Parathyroid adenoma (tissue), 2 donors: ENCODE data around the gene IGF1.

Experiments used
- H2AFZ ChIP-seq: fragments of 300-600 bp; sonication (generic); one replicate; pipeline ENCODE4 v1.7.0; 2017; ENCODE audit warnings: antibody characterized with exemption, mild to moderate bottlenecking
- H3K27ac ChIP-seq: fragments of 300-600 bp; sonication (generic); one replicate; pipeline ENCODE4 v1.7.0; 2017
- H3K27me3 ChIP-seq: fragments of 300-600 bp; sonication (generic); one replicate; pipeline ENCODE4 v1.7.0; 2017; ENCODE audit warnings: low read length; ENCODE audit not compliant: control insufficient read depth, insufficient read depth
- H3K36me3 ChIP-seq: fragments of 300-600 bp; sonication (generic); one replicate; pipeline ENCODE4 v1.7.0; 2017; ENCODE audit warnings: low read length; ENCODE audit not compliant: control insufficient read depth, insufficient read depth
- H3K4me1 ChIP-seq: fragments of 300-600 bp; sonication (generic); one replicate; pipeline ENCODE4 v1.7.0; 2017; ENCODE audit warnings: control low read depth
- H3K4me2 ChIP-seq: fragments of 300-600 bp; sonication (generic); one replicate; pipeline ENCODE4 v1.7.0; 2017; ENCODE audit warnings: low read length
- H3K4me3 ChIP-seq: fragments of 300-600 bp; sonication (generic); one replicate; pipeline ENCODE4 v1.7.0; 2017; ENCODE audit warnings: low read depth, low read length
- H3K79me2 ChIP-seq: fragments of 300-600 bp; sonication (generic); one replicate; pipeline ENCODE4 v1.7.0; 2017; ENCODE audit warnings: control low read depth
- H3K9ac ChIP-seq: fragments of 300-600 bp; sonication (generic); one replicate; pipeline ENCODE4 v1.7.0; 2017; ENCODE audit warnings: mild to moderate bottlenecking
- H3K9me3 ChIP-seq: fragments of 300-600 bp; sonication (generic); one replicate; pipeline ENCODE4 v1.7.0; 2017; ENCODE audit warnings: low read length; ENCODE audit not compliant: control insufficient read depth
- TF ChIP-seq, protein P1 (sequence below): fragments of 300-600 bp; sonication (generic); IDR thresholded peaks from one replicate; pipeline ENCODE4 v1.7.0; 2017; ENCODE audit warnings: antibody characterized with exemption, mild to moderate bottlenecking
- donor health status: primary hyperparathyroidism.

The IGF1 gene

DNA sequence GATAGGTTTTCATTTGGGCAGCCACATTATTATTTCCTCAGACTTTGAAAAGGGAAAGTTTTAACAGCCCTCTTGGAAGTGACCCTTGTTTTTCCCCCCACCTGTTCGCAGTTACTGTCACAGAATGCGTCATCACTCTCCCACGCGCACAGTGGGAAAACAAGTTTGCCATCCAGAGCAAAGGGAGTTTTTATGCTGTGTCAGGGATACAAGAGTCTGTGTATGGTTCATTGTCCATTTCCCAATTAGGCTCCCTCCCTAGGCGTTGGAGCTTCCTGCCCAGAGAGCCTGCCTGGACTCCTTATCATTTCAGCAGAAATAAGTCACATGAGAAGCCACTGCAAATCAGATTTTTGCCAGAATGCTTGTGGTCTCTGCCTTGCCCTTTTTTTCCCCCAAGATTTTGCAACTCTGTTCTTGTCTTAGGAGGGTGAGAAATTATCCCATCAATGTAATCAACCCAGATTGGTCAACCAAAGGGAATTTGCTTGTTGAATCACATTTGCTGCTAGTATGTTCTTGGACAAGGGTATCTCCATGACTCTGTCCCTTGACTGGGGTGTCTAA, 104.1 kb downstream of the IGF1 start:
- TF ChIP-seq, protein P1, sequence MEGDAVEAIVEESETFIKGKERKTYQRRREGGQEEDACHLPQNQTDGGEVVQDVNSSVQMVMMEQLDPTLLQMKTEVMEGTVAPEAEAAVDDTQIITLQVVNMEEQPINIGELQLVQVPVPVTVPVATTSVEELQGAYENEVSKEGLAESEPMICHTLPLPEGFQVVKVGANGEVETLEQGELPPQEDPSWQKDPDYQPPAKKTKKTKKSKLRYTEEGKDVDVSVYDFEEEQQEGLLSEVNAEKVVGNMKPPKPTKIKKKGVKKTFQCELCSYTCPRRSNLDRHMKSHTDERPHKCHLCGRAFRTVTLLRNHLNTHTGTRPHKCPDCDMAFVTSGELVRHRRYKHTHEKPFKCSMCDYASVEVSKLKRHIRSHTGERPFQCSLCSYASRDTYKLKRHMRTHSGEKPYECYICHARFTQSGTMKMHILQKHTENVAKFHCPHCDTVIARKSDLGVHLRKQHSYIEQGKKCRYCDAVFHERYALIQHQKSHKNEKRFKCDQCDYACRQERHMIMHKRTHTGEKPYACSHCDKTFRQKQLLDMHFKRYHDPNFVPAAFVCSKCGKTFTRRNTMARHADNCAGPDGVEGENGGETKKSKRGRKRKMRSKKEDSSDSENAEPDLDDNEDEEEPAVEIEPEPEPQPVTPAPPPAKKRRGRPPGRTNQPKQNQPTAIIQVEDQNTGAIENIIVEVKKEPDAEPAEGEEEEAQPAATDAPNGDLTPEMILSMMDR: no peak
- Histone ChIP-seq H3K27me3 (no peaks in the 10 kb centered on the region), H3K4me3 (no peak overlapping the region), H3K9ac (no peak overlapping the region), H2AFZ (no peak overlapping the region), H3K4me1 (no peaks in the 10 kb centered on the region), H3K79me2 (no peaks in the 10 kb centered on the region), H3K36me3 (no peaks in the 10 kb centered on the region), H3K4me2 (no peak overlapping the region), H3K27ac (no peak overlapping the region), H3K9me3 (peaks cover 3% of the 10 kb centered on the region)

DNA sequence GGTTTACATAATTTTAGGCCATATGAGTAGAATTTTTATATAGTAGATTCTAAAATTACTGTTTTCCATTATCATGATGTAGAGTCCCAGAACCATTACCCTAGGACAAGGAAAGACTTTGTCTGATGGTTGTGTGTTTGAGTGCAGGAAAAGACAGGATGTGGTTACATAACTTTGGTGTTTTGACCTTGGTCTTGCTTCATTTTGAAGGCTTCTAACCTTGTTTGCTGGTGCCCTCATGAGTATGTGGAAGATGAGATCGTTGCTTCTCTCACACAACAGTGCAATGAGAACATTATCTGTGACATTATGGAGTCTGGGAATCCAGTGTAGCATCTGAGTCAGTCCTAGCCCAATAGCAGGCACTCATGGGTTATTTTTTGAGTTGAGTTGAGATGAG, 106.2 kb downstream of the IGF1 start:
- Histone ChIP-seq H3K27me3 (no peaks in the 10 kb centered on the region), H3K9ac (no peak overlapping the region), H3K79me2 (no peaks in the 10 kb centered on the region), H3K4me1 (no peaks in the 10 kb centered on the region), H3K4me2 (no peak overlapping the region), H3K27ac (no peak overlapping the region), H3K36me3 (no peaks in the 10 kb centered on the region), H3K9me3 (peaks cover 3% of the 10 kb centered on the region), H3K4me3 (no peak overlapping the region), H2AFZ (no peak overlapping the region)
- TF ChIP-seq, protein P1: no peak

DNA sequence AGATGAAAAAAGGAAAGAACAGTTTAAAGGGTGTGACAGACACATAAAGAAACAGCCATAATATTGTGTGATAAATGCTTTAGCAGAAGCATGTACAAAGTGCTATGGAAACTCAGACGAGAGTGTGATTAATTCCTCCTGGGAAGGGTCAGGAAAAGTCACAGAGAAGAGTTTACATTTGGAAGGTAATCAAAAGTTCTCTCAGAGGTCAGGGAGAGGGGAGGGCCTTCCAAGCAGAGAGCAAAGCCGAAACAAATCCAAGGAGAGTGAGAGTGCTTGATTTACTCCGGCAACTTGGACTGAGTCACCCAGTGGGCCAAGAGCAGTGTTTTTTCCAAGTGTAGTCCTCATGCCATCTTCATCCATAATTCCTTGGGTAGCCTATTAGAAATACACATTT, 108.3 kb downstream of the IGF1 start:
- Histone ChIP-seq H3K27ac (no peak overlapping the region), H3K4me3 (no peak overlapping the region), H3K27me3 (no peaks in the 10 kb centered on the region), H3K4me1 (no peaks in the 10 kb centered on the region), H3K36me3 (no peaks in the 10 kb centered on the region), H3K79me2 (no peaks in the 10 kb centered on the region), H3K9ac (no peak overlapping the region), H2AFZ (no peak overlapping the region), H3K9me3 (peaks cover 3% of the 10 kb centered on the region), H3K4me2 (no peak overlapping the region)
- TF ChIP-seq, protein P1: no peak

DNA sequence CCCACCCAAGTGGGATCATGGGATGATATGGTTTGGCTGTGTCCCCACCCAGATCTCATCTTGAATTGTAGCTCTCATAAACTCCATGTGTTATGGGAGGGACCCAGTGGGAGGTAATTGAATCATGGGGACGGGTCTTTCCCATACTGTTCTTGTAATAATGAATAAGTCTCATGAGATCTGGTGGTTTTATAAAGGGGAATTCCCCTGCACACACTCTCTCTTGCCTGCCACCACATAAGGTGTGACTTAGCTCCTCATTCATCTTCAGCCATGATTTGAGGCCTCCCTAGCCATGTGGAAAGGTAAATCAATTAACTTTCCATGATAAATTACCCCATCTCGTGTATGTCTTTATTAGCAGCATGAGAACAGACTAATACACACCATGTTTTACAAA, 109.2 kb downstream of the IGF1 start:
- Histone ChIP-seq H3K79me2 (no peaks in the 10 kb centered on the region), H3K9ac (no peak overlapping the region), H3K27ac (no peak overlapping the region), H2AFZ (no peak overlapping the region), H3K4me1 (no peaks in the 10 kb centered on the region), H3K9me3 (peaks cover 3% of the 10 kb centered on the region), H3K4me2 (no peak overlapping the region), H3K36me3 (no peaks in the 10 kb centered on the region), H3K27me3 (no peaks in the 10 kb centered on the region), H3K4me3 (no peak overlapping the region)
- TF ChIP-seq, protein P1: no peak

DNA sequence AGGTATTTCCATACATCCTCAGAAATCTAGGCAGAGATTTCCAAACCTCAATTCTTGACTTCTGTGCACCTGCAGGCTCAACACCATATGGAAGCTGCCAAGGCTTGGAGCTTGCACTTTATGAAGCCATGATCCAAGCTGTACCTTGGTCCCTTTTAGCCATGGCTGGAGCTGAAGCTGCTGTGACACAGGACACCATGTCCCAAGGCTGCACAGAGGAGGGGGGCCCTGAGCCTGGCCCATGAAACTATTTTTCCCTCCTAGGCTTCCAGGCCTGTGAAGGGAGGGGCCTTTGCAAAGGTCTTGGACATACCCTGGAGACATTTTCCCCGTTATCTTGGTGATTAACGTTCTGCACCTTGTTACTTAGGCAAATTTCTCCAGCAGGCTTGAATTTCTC, 110.5 kb downstream of the IGF1 start:
- H3K4me3 ChIP-seq: no peak overlapping the region
- H3K27ac ChIP-seq: no peak overlapping the region
- TF ChIP-seq, protein P1: no peak
- H3K79me2 ChIP-seq: no peaks in the 10 kb centered on the region
- no peak overlapping the region for H2AFZ ChIP-seq
- H3K9ac ChIP-seq: no peak overlapping the region
- no peaks in the 10 kb centered on the region for H3K9me3 ChIP-seq
- no peaks in the 10 kb centered on the region for H3K4me1 ChIP-seq
- no peaks in the 10 kb centered on the region for H3K27me3 ChIP-seq
- no peak overlapping the region for H3K4me2 ChIP-seq
- H3K36me3 ChIP-seq: no peaks in the 10 kb centered on the region
